CD4-positive, CD25-positive, alpha-beta regulatory T cell (primary cell): ENCODE data around the gene KIN. TPM values are rescaled to one million over a fixed set of nuclear protein-coding genes. Genes with fewer than 3 reads are reported as not detected.
"Not testable (repeated sequence)": the region's sequence is repeated elsewhere in the genome, so short reads cannot be mapped to it uniquely, and the experiment has no call there.

Source experiments
- ATAC-seq, 2 donors: fragments of 150-1000 bp; cut with Tn5 transposase; one replicate each; pipeline ENCODE4 v1.10.0; 2021; ENCODE audit warnings: low read depth in 2 of 2, moderate number of reproducible peaks in 2 of 2, moderate library complexity in 1 of 2
- DNase-seq, 3 donors: peaks; one replicate each; pipeline versions ENCODE4 v3.0.0 to v3.0.0-alpha.2; 2012 to 2022; ENCODE audit warnings: mixed read lengths in 1 of 3
- H3K27ac ChIP-seq: one replicate; pipeline ENCODE4 v1.7.0; 2013; ENCODE audit warnings: mild to moderate bottlenecking, low read length; ENCODE audit not compliant: insufficient read depth, poor library complexity, severe bottlenecking
- H3K27me3 ChIP-seq: one replicate; pipeline ENCODE4 v1.7.0; 2013; ENCODE audit warnings: low read length; ENCODE audit not compliant: control insufficient read depth, insufficient read depth
- H3K36me3 ChIP-seq: one replicate; pipeline ENCODE4 v1.7.0; 2013; ENCODE audit warnings: mild to moderate bottlenecking, low read length, moderate library complexity; ENCODE audit not compliant: control insufficient read depth, insufficient read depth
- H3K4me1 ChIP-seq: 2 replicates; pipeline ENCODE4 v1.7.0; 2013; ENCODE audit warnings: mild to moderate bottlenecking, low read length; ENCODE audit not compliant: insufficient read depth, control insufficient read depth, poor library complexity, severe bottlenecking
- H3K4me3 ChIP-seq: one replicate; pipeline ENCODE4 v1.7.0; 2013; ENCODE audit warnings: low read depth, mild to moderate bottlenecking, low read length, moderate library complexity
- H3K9me3 ChIP-seq, 2 experiments: 1 replicate in 1 of 2; 2 replicates in 1 of 2; pipeline ENCODE4 v1.7.0; 2013; ENCODE audit warnings: low read length in 2 of 2, mild to moderate bottlenecking in 1 of 2, moderate library complexity in 1 of 2; ENCODE audit not compliant: control insufficient read depth in 2 of 2
- H3K27ac Mint-ChIP-seq, 3 donors: one replicate each; pipeline ENCODE4 v1.8.0; 2020 to 2022; ENCODE audit warnings: mild to moderate bottlenecking in 3 of 3, mixed read lengths in 3 of 3, moderate library complexity in 2 of 3
- H3K27me3 Mint-ChIP-seq: one replicate; pipeline ENCODE4 v1.8.0; 2022; ENCODE audit warnings: mild to moderate bottlenecking, mixed read lengths
- H3K36me3 Mint-ChIP-seq: one replicate; pipeline ENCODE4 v1.8.0; 2020; ENCODE audit warnings: mixed read lengths
- H3K4me1 Mint-ChIP-seq, 4 donors: one replicate each; pipeline ENCODE4 v1.8.0; 2020 to 2022; ENCODE audit warnings: mixed read lengths in 4 of 4, mild to moderate bottlenecking in 1 of 4
- H3K4me3 Mint-ChIP-seq, 4 donors: one replicate each; pipeline ENCODE4 v1.8.0; 2020 to 2022; ENCODE audit warnings: mild to moderate bottlenecking in 4 of 4, mixed read lengths in 4 of 4, moderate library complexity in 3 of 4
- H3K9me3 Mint-ChIP-seq, 7 donors: one replicate each; pipeline ENCODE4 v1.8.0; 2020 to 2022; ENCODE audit warnings: mixed read lengths in 7 of 7, mild to moderate bottlenecking in 3 of 7, moderate library complexity in 2 of 7
- polyA plus RNA-seq, 4 donors: library from polyadenylated mRNA; unstranded; fragments of 300-500 nt; fragmentation: Illumina TruSeq; gene quantifications; one replicate each; pipeline ENCODE4 v1.2.3, GENCODE V29; 2021
- total RNA-seq: library from RNA; stranded (reverse); gene quantifications from one replicate; pipeline ENCODE4 v1.2.3, GENCODE V29; 2022

Gene KIN
- total and polyA plus RNA-seq, 5 donors from 2014 or later, result 2.5 to 9.1 (median 5.5) TPM

- peaks cover 42 to 56% (median 43%) of the 10 kb centered on the region in 4 donors for H3K4me1 Mint-ChIP-seq
- DNase-seq (no peak), ATAC-seq (no peak)
- H3K27ac ChIP-seq, result no peak overlapping the region
- no peaks in the 10 kb centered on the region for H3K9me3 ChIP-seq
- H3K27me3 ChIP-seq, result no peaks in the 10 kb centered on the region
- H3K36me3 Mint-ChIP-seq, result peaks cover 31% of the 10 kb centered on the region
- H3K9me3 Mint-ChIP-seq, result no peaks in the 10 kb centered on the region
- H3K4me1 ChIP-seq, result peaks cover 6% of the 10 kb centered on the region
- no peak overlapping the region for H3K27ac Mint-ChIP-seq
- no peak overlapping the region for H3K4me3 ChIP-seq
- H3K4me3 Mint-ChIP-seq, result peak overlapping the region in 1 of 4 donors; percentile 7
- no peaks in the 10 kb centered on the region for H3K27me3 Mint-ChIP-seq
- H3K36me3 ChIP-seq, result peaks cover 48% of the 10 kb centered on the region
Observed at GRCh38 chr10:7824251-7824650, 36.5 kb upstream of the KIN start.

- ATAC-seq (no peak), DNase-seq (peak in 2 of 3 donors; percentile 6 to 52)
- Mint-ChIP-seq H3K27me3 (peaks cover 14% of the 10 kb centered on the region), H3K27ac (peak overlapping the region; percentile 96 to 99 (median 99)), H3K4me1 (peaks cover 18 to 47% (median 38%) of the 10 kb centered on the region in 4 donors), H3K9me3 (no peaks in the 10 kb centered on the region), H3K4me3 (peak overlapping the region; percentile 97 to 100 (median 98)), H3K36me3 (peaks cover 4% of the 10 kb centered on the region)
- Histone ChIP-seq H3K4me3 (peak overlapping the region; percentile 92), H3K9me3 (no peaks in the 10 kb centered on the region), H3K27me3 (peaks cover 3% of the 10 kb centered on the region), H3K36me3 (peaks cover 19% of the 10 kb centered on the region), H3K4me1 (peaks cover 18% of the 10 kb centered on the region), H3K27ac (peak overlapping the region; percentile 72)
Observed at GRCh38 chr10:7819121-7819460, 31.3 kb upstream of the KIN start.

- peaks cover 18% of the 10 kb centered on the region for H3K4me1 ChIP-seq
- no peaks in the 10 kb centered on the region for H3K9me3 Mint-ChIP-seq
- H3K27me3 Mint-ChIP-seq, result peaks cover 15% of the 10 kb centered on the region
- peak within 1 kb of the TSS; percentile 72 for H3K27ac ChIP-seq
- DNase-seq (peak; percentile 85 to 95 (median 92)), ATAC-seq (peak; percentile 94 to 95)
- H3K4me3 Mint-ChIP-seq, result peak within 1 kb of the TSS; percentile 97 to 100 (median 98)
- peaks cover 4% of the 10 kb centered on the region for H3K36me3 Mint-ChIP-seq
- H3K9me3 ChIP-seq, result no peaks in the 10 kb centered on the region
- peaks cover 18% of the 10 kb centered on the region for H3K36me3 ChIP-seq
- peak within 1 kb of the TSS; percentile 96 to 99 (median 99) for H3K27ac Mint-ChIP-seq
- H3K4me3 ChIP-seq, result peak within 1 kb of the TSS; percentile 95
- H3K27me3 ChIP-seq, result peaks cover 3% of the 10 kb centered on the region
- H3K4me1 Mint-ChIP-seq, result peaks cover 18 to 47% (median 37%) of the 10 kb centered on the region in 4 donors
Observed at GRCh38 chr10:7818295-7819120, 30.7 kb upstream of the KIN start, which contains the start of gene TAF3. Gene TAF3, plus strand, starts transcription at chr10:7818505. Its CDS starts 205 bp downstream, at chr10:7818710.

GRCh38 chr10:7817984-7818294, 30.1 kb upstream of the KIN start:
- Histone ChIP-seq H3K36me3 (peaks cover 14% of the 10 kb centered on the region), H3K27ac (peak overlapping the region; percentile 72), H3K4me1 (peaks cover 18% of the 10 kb centered on the region), H3K4me3 (peak overlapping the region; percentile 95), H3K27me3 (peaks cover 3% of the 10 kb centered on the region), H3K9me3 (no peaks in the 10 kb centered on the region)
- Mint-ChIP-seq H3K27me3 (peaks cover 18% of the 10 kb centered on the region), H3K27ac (peak overlapping the region; percentile 63 to 99 (median 96)), H3K9me3 (no peaks in the 10 kb centered on the region), H3K36me3 (peaks cover 4% of the 10 kb centered on the region), H3K4me1 (peaks cover 18 to 47% (median 37%) of the 10 kb centered on the region in 4 donors), H3K4me3 (peak overlapping the region; percentile 97 to 100 (median 98))
- DNase-seq (no peak), ATAC-seq (no peak)

GRCh38 chr10:7817576-7817975, 29.8 kb upstream of the KIN start:
- Histone ChIP-seq H3K4me1 (peaks cover 18% of the 10 kb centered on the region), H3K36me3 (peaks cover 10% of the 10 kb centered on the region), H3K9me3 (no peaks in the 10 kb centered on the region), H3K27ac (peak overlapping the region; percentile 72), H3K4me3 (peak overlapping the region; percentile 95), H3K27me3 (peaks cover 3% of the 10 kb centered on the region)
- peaks cover 4% of the 10 kb centered on the region for H3K36me3 Mint-ChIP-seq
- H3K4me3 Mint-ChIP-seq, result peak overlapping the region; percentile 97 to 100 (median 98)
- H3K27me3 Mint-ChIP-seq, result peaks cover 18% of the 10 kb centered on the region
- no peaks in the 10 kb centered on the region for H3K9me3 Mint-ChIP-seq
- peaks cover 18 to 47% (median 37%) of the 10 kb centered on the region in 4 donors for H3K4me1 Mint-ChIP-seq
- DNase-seq, result no peak
- no peak for ATAC-seq
- peak overlapping the region in 2 of 3 donors; percentile 96 to 99 for H3K27ac Mint-ChIP-seq

GRCh38 chr10:7813481-7813880, 25.7 kb upstream of the KIN start:
- Histone ChIP-seq H3K36me3 (peaks cover 6% of the 10 kb centered on the region), H3K9me3 (no peaks in the 10 kb centered on the region), H3K4me3 (no peak overlapping the region), H3K4me1 (peaks cover 6% of the 10 kb centered on the region), H3K27me3 (peaks cover 3% of the 10 kb centered on the region), H3K27ac (no peak overlapping the region)
- no peak overlapping the region for H3K4me3 Mint-ChIP-seq
- ATAC-seq (no peak), DNase-seq (no peak)
- peaks cover 0 to 2% (median 0%) of the 10 kb centered on the region in 7 donors for H3K9me3 Mint-ChIP-seq
- H3K27ac Mint-ChIP-seq, result no peak overlapping the region
- H3K36me3 Mint-ChIP-seq, result no peaks in the 10 kb centered on the region
- H3K4me1 Mint-ChIP-seq, result peaks cover 4 to 17% (median 14%) of the 10 kb centered on the region in 4 donors
- peaks cover 18% of the 10 kb centered on the region for H3K27me3 Mint-ChIP-seq

GRCh38 chr10:7811743-7812142, 23.9 kb upstream of the KIN start:
- H3K4me3 Mint-ChIP-seq, DNase-seq, ATAC-seq, H3K4me3 ChIP-seq, H3K36me3 Mint-ChIP-seq, H3K27me3 ChIP-seq, H3K9me3 ChIP-seq, H3K9me3 Mint-ChIP-seq, H3K4me1 ChIP-seq, H3K27ac ChIP-seq, H3K4me1 Mint-ChIP-seq: not testable (repeated sequence)
- peaks cover 21% of the 10 kb centered on the region for H3K36me3 ChIP-seq
- H3K27me3 Mint-ChIP-seq, result peaks cover 13% of the 10 kb centered on the region
- peak overlapping the region in 1 of 3 donors; percentile 41 for H3K27ac Mint-ChIP-seq
